ENCODE results near the gene SPACA4. TPM values are rescaled to one million over a fixed set of nuclear protein-coding genes. Genes with fewer than 3 reads are reported as not detected.

The SPACA4 gene
- total RNA-seq, 3 donors from 2014 or later (not counting 1 experiment from before 2014, with no cell fraction given), result not detected

DNA sequence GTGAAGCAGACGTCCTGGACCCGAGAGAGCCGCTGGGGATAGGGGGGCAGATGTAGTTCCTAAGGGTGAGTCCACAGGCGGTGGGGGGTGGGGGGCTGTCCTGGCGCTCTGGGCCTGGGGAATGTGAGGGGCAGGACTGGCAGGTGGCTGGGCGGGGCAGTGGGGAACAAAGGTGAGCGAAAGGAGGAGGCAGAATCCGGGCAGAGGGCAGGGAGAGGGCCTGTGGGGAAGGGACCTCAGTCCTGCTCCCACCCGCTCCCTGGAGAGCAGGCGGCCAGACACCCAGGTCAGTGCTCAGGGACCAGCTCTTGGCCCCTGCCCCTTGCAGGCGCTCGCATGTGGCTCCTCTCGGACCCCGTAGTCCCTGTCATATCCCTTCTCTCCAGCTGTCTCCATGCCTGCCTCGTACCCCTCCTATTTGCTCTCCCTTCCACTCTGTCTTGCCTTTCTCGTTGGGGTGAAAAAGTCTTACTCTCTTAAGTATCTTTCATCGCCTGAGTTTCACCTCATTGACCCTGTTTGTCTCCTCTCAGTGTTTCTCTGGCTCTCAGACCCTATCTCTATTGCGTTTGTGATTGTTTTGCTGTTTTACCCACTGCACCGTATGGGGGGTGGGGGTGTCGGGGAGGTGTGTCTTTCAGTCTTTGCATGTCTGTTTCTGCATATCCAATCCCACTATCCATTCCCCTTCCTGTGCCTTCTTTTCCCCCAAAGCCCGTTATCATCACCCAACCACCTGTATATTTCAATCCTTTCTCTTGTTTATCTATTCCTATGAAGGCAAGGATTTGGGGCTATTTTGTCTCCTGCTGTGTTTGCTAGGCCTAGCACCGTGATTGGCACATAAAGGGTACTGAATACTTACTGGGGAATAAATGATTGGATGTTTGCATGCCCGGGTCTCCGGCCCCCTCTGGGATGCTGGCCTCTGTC, 18.5 kb downstream of the SPACA4 start:
- peak overlapping the region; percentile 21 for H3K4me3 Mint-ChIP-seq
- peak overlapping the region; percentile 82 to 87 for H3K27ac Mint-ChIP-seq
- H3K36me3 ChIP-seq (ENCODE audit: control insufficient read depth, insufficient read depth, low read length), result peaks cover 10% of the 10 kb centered on the region
- WGBS (ENCODE audit: insufficient coverage), result 83% methylated on average over 21 of the region's 24 CpGs
- H3K4me1 ChIP-seq (ENCODE audit: control insufficient read depth, insufficient read depth, low read length), result peaks cover 70% of the 10 kb centered on the region
- no peak for DNase-seq
- H3K4me3 ChIP-seq (ENCODE audit: low read length), result no peak overlapping the region
- H3K27me3 Mint-ChIP-seq (ENCODE audit: low read depth in 2 of 2), result no peaks in the 10 kb centered on the region
- no peak for ATAC-seq
- no peaks in the 10 kb centered on the region for H3K9me3 ChIP-seq (ENCODE audit: control insufficient read depth, insufficient read depth, low read length)
- H3K27me3 ChIP-seq (ENCODE audit: control insufficient read depth, insufficient read depth, low read length), result no peaks in the 10 kb centered on the region
- TF ChIP-seq, protein P1, sequence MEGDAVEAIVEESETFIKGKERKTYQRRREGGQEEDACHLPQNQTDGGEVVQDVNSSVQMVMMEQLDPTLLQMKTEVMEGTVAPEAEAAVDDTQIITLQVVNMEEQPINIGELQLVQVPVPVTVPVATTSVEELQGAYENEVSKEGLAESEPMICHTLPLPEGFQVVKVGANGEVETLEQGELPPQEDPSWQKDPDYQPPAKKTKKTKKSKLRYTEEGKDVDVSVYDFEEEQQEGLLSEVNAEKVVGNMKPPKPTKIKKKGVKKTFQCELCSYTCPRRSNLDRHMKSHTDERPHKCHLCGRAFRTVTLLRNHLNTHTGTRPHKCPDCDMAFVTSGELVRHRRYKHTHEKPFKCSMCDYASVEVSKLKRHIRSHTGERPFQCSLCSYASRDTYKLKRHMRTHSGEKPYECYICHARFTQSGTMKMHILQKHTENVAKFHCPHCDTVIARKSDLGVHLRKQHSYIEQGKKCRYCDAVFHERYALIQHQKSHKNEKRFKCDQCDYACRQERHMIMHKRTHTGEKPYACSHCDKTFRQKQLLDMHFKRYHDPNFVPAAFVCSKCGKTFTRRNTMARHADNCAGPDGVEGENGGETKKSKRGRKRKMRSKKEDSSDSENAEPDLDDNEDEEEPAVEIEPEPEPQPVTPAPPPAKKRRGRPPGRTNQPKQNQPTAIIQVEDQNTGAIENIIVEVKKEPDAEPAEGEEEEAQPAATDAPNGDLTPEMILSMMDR (IDR thresholded peaks at IDR 0.05), result no peak
- peaks cover 31 to 52% of the 10 kb centered on the region in 2 donors for H3K4me1 Mint-ChIP-seq
- H3K27ac ChIP-seq (ENCODE audit: low read length), result peak overlapping the region; percentile 76
- intact Hi-C loops (cut with micrococcal nuclease), result no loop called here
- no peaks in the 10 kb centered on the region for H3K9me3 Mint-ChIP-seq
- H3K36me3 Mint-ChIP-seq, result no peaks in the 10 kb centered on the region

DNA sequence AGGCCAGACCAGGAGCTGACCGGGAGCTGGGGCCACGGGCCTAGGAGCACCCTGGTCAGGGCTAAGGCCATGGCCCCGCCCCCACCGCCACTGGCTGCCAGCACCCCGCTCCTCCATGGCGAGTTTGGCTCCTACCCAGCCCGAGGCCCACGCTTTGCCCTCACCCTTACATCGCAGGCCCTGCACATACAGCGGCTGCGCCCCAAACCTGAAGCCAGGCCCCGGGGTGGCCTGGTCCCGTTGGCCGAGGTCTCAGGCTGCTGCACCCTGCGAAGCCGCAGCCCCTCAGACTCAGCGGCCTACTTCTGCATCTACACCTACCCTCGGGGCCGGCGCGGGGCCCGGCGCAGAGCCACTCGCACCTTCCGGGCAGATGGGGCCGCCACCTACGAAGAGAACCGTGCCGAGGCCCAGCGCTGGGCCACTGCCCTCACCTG, 19.4 kb downstream of the SPACA4 start:
- no peaks in the 10 kb centered on the region for H3K9me3 ChIP-seq (ENCODE audit: control insufficient read depth, insufficient read depth, low read length)
- H3K36me3 Mint-ChIP-seq, result no peaks in the 10 kb centered on the region
- no peak overlapping the region for H3K4me3 ChIP-seq (ENCODE audit: low read length)
- DNase-seq (no peak), ATAC-seq (no peak)
- no peaks in the 10 kb centered on the region for H3K27me3 ChIP-seq (ENCODE audit: control insufficient read depth, insufficient read depth, low read length)
- H3K4me1 Mint-ChIP-seq, result peaks cover 29 to 49% of the 10 kb centered on the region in 2 donors
- TF ChIP-seq, protein P1 (IDR thresholded peaks at IDR 0.05), result no peak
- H3K9me3 Mint-ChIP-seq, result no peaks in the 10 kb centered on the region
- no peaks in the 10 kb centered on the region for H3K27me3 Mint-ChIP-seq (ENCODE audit: low read depth in 2 of 2)
- intact Hi-C loops (cut with micrococcal nuclease), result no loop called here
- no peak overlapping the region for H3K27ac ChIP-seq (ENCODE audit: low read length)
- peaks cover 73% of the 10 kb centered on the region for H3K4me1 ChIP-seq (ENCODE audit: control insufficient read depth, insufficient read depth, low read length)
- H3K4me3 Mint-ChIP-seq, result no peak overlapping the region
- 98% methylated on average over 30 of the region's 30 CpGs for WGBS (ENCODE audit: insufficient coverage)
- peaks cover 18% of the 10 kb centered on the region for H3K36me3 ChIP-seq (ENCODE audit: control insufficient read depth, insufficient read depth, low read length)
- peak overlapping the region; percentile 82 to 87 for H3K27ac Mint-ChIP-seq

DNA sequence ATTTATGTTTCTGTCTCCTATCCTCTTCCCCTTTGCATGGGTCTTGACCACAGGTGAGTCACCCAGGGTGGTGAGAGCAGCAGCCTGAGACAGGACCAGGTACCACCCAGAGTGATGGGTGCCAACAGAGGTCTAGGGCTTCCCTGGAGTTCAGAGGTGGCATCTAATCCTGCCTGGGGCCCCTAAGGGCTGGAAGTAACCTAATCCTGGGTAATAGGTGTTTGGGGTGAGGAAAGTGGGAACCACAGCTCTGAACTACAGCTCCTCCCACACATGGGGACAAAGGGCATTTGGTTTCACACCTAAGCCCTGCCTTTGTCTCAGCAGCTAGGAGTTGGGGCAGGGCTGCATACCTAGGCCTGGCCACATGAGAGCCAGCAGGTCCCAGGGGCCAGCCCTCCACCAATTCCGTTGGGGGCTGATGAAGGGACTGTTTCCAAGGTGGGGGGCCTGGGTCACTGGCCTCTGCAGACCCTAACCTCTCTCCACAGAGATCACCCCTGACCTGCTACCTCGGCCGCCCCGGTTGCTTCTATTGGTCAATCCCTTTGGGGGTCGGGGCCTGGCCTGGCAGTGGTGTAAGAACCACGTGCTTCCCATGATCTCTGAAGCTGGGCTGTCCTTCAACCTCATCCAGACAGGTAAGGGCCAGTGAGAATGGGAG, 20.8 kb downstream of the SPACA4 start:
- DNase-seq (peak; percentile 46 to 48), ATAC-seq (peak; percentile 47 to 60 (median 52))
- Histone ChIP-seq H3K36me3 (ENCODE audit: control insufficient read depth, insufficient read depth, low read length) (peaks cover 29% of the 10 kb centered on the region), H3K27ac (ENCODE audit: low read length) (peak overlapping the region; percentile 17), H3K27me3 (ENCODE audit: control insufficient read depth, insufficient read depth, low read length) (no peaks in the 10 kb centered on the region), H3K4me3 (ENCODE audit: low read length) (no peak overlapping the region), H3K4me1 (ENCODE audit: control insufficient read depth, insufficient read depth, low read length) (peaks cover 78% of the 10 kb centered on the region), H3K9me3 (ENCODE audit: control insufficient read depth, insufficient read depth, low read length) (no peaks in the 10 kb centered on the region)
- Mint-ChIP-seq H3K36me3 (no peaks in the 10 kb centered on the region), H3K27ac (peak overlapping the region; percentile 23 to 76), H3K4me3 (peak overlapping the region; percentile 31), H3K9me3 (no peaks in the 10 kb centered on the region), H3K4me1 (peaks cover 29 to 49% of the 10 kb centered on the region in 2 donors), H3K27me3 (ENCODE audit: low read depth in 2 of 2) (no peaks in the 10 kb centered on the region)
- 72% methylated on average over 6 of the region's 6 CpGs for WGBS (ENCODE audit: insufficient coverage)
- TF ChIP-seq, protein P1 (IDR thresholded peaks at IDR 0.05), result no peak
- intact Hi-C loops (cut with micrococcal nuclease), result no loop called here

Measured in natural killer cell (primary cell).